Measurements from ENCODE around the gene CCL14.
"Not testable (repeated sequence)": the region's sequence is repeated elsewhere in the genome, so short reads cannot be mapped to it uniquely, and the experiment has no call there.

CCL14 gene

DNA sequence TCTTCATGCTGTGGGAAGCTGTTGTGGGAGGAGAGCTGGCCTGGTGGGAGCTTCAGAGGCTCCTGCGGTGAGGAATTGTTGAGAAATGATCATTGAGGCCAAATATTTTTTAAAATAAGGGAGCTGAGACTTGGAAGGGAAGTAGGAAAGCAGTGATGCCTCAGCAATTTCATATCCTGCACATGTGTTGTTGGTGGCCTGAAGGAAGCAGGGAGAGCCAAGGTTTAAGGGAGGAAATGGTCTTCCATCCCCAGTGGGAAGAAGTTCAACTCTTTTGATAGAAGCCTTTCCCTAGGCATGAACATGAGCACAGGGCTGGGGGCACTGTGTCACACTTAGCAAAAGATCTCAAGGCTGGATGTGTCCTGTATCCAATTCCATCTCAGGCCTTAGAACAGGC, at the start of gene CCL14:
Gene CCL14 (minus strand): TSS at position 87 of the 400 bp plus-strand sequence. CDS start 80 bp downstream, at position 7.
- no peak for DNase-seq

- DNase-seq = no peak
These were observed 49.7 kb upstream of the CCL14 start for GRCh38 chr17:36036235-36036634.

DNA sequence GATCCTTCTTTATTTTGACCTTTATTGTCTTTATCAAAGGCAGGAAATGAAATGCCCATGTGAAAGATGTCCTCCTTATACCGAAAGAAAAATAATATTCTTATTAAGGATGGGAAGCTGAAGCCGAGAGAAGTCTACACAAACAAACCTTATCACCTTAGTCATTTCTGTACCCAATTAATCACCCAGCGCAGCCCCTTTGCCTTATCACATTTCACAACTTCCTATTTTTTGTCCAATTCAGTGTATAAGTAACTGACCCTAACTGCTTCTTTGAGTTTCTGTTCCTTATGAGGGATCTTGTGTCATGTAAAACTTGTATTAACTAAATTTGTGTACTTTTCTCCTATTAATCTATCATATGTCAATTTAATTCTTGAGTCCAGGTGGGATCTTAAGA, 47.6 kb upstream of the CCL14 start:
- no peak for DNase-seq

DNA sequence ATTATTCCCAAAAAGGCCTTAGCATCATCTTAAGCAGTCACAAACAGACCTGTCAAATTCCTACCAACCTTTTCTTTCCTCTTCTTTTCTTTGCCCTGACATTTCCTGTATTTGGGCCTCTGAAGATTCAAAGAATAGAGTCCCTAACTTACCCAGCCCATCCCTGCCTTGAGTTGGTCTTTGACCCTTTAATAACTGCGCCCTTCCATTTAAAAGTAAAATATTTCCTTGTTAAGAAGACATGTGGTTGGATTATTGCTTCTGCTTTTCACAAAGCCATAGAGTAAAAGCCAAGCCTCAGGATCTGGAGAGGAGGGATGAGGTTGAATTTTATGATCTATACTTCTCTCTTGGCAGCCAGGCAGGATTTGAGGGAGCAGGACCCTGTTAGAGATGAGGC, 44.4 kb upstream of the CCL14 start:
- no peak for DNase-seq

GRCh38 chr17:36027761-36028160, 41.2 kb upstream of the CCL14 start:
- no peak for DNase-seq

GRCh38 chr17:36024106-36024869, 37.8 kb upstream of the CCL14 start:
- no peak for DNase-seq

DNA sequence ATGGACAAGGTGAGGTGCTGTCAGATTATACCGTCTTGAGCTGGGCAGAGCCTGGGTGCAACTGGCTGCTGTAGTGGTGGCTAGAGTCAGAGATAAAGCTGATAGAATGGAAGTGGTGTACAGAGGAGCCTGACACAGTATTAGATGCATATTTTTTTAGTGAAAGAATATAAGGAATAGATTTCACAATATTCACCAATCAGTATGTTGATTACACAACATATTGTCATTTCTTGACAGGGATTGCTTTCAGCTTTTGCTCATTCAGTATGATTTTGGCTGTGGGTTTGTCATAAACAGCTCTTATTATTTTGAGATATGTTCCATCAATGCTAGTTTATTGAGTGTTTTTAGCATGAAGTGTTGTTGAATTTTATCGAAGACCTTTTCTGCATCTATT, 32.9 kb upstream of the CCL14 start:
- no peak for DNase-seq

DNA sequence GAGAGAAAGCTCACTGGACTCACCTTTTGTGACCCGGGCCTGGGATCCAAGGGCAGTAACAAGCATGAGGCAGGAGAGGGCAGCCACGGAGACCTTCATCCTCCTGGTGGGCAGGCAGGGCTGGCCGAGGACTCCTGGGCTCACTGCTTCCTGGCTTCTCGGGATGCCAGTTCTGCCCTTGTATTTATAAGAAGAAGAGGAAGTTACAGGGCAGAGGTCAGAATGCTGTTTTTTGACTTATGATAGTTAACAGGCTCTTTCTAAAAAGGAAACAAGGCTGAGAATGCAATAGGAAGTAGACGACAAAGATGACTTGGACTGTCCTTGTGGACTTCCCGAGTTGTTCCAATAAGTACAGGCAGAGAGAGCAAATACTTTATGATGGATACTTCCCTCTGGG, 31.3 kb upstream of the CCL14 start, which contains the start of gene CCL23:
Gene CCL23 (minus strand): TSS at position 174 of the 400 bp plus-strand sequence. CDS start 75 bp downstream, at position 99.
- no peak for DNase-seq

DNA sequence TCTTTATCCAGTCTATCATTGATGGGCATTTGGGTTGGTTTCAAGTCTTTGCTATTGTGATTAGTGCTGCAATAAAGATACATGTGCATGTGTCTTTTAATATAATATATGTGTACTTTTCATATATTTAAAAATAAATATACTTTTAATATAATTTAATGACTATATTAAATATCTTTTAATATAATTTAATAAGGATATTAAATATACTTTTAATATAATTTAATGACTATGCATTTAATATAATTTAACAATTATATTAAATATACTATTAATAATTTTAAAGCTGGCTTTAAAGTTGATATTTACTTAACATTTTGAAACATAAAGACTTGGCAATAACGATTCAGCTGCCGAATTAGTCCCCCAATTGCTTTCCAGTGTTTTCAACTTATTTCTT, 30.0 kb upstream of the CCL14 start:
- no peak for DNase-seq

DNA sequence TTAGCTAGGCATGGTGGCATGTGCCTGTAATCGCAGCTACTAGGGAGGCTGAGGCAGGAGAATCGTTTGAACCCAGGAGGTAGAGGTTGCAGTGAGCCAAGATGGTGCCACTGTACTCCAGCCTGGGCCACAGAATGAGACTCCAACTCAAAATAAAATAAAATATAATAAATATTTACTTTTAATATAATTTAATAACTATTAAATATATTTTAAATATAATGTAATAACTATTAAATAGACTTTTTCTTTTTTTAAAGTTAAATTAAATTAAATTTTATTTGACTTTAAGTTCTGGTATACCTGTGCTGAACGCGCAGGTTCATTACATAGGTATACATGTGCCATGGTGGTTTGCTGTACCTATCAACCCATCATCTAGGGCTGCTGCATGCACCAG, 29.4 kb upstream of the CCL14 start:
- not testable (repeated sequence) for DNase-seq

- DNase-seq = no peak
These were observed 28.4 kb upstream of the CCL14 start for GRCh38 chr17:36014946-36015345.

DNA sequence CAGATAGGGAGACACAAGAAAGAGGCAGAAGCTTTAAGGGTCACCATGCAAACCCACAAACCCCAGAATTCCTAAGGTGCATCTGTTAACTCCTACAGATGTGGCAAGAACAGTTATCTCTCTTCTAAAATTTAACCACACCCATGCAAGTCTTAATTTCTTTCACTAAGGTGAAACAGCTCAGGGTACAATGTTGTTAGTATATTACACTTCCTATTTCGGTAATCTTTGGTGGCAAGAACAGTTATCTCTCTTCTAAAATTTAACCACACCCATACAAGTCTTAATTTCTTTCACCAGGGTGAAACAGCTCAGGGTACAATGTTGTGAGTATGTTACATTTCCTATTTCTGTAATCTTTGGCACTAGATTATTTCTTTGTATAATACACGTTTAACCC, 24.7 kb upstream of the CCL14 start:
- no peak for DNase-seq

DNA sequence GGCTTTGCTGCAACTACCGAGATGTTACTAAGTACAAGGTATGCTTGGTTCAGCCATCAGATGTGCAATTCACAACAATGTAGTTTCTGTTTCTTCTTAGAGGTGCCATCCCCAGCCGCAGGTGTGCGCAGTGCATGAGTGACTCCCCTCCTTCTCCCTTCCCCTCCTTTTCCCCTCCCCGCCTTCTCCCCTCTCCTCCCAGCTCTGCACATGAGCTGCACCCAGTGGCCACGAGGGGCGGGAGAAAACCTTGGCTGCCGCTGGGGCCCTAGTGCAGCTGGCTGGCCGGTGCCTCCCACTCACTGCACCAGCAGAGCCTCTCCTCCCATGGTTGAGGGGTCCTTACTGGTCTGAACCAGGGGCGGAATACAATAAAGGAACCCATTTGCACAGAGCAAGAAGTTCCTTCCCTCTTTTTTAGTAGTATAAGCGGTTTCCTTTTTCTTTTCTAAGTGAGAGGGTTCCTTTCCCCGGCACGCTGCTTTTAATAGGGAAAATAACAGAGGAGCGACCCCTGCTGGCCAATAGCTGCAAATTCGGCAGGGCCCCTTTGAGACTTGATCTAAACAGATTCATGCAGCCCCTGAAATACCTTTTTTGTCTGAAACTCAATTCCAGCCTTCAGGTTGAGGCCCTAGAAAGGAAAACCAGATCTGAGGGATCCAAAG, 22.6 kb upstream of the CCL14 start:
- no peak for DNase-seq

DNA sequence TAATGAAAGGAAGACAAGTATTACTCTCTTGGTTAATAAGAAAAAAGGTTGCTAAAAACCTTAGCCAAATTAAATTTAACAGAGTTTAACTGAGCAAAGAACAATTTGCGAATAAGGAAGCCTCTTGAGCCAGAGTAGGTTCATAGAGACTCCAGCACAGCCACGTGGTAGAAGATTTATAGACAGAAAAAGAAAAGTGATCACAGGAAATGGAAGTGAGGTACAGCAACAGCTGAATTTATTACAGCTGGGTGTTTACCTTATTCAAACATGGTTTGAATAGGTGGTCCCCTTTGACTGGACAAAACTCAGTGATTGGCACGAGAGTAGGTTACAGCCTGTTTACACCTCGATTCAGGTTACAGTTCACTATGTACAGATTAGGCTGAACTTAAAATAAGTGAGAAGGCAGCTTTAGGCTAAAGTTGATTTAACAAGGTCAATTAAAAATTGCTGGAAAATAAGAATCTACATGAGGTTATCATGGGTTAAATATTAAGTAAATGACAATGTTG, 18.1 kb upstream of the CCL14 start:
- DNase-seq = no peak

GRCh38 chr17:36002631-36003030, 16.1 kb upstream of the CCL14 start:
- no peak for DNase-seq

DNA sequence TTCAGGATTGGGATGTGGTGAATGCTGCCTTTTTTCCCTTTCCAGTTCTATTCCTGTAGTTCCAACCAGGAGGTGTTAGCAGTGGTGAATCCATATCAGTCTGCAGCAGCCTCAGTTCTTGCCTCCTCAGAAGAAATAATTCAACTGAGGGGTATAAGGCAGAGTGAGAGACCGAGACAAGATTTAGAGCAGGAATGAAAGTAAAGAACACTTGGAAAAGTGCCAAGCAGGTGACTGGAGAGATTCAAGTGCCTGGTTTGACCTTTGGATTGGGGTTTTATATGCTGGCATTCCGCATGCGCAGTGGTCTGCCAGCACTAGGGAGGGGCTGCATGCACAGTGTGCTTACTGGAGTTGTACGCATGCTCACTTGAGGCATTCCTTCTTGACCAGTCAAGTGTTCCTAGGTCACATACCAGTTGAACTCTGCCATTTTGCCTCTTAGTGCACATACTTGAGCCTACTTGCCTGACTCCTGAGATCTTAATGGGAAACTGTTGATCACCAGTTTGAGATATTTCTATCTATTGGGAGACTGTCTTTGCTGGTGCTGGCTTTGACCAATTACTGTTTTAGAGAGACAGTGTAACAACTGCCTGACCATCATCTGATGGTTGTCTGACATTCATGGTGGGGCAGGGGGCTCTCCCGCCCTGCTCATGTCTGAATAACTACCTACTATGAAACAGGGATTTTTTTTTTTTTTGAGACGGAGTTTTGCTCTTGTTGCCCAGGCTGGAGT, 15.5 kb upstream of the CCL14 start:
- DNase-seq = no peak

- no peak for DNase-seq
These were observed 14.7 kb upstream of the CCL14 start, which contains the start of gene CCL15 for GRCh38 chr17:36001110-36001771. Gene CCL15 (minus strand): TSS chr17:36001553. CDS start chr17:36001492, 61 bp downstream.

- DNase-seq = no peak
These were observed 14.2 kb upstream of the CCL14 start for GRCh38 chr17:36000732-36001109.

- no peak for DNase-seq
These were observed 12.2 kb upstream of the CCL14 start for GRCh38 chr17:35998756-35999155.

GRCh38 chr17:35998018-35998545, 11.6 kb upstream of the CCL14 start:
- no peak for DNase-seq

DNA sequence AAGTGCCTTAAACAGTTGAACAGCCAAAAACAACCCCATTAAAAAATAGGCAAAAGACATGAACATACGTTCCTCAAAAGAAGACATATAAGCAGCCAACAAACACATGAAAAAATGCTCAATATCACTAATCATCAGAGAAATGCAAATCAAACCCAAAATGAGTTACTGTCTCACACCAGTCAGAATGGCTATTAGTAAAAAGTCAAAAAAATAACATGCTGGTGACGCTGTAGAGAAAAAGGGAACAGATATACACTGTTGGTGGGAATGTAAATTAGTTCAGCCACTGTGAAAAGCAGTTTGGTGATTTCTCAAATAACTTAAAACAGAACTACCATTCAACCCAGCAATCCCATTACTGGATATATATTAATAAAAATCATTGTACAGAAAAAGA, 8.8 kb upstream of the CCL14 start:
- DNase-seq = not testable (repeated sequence)

- no peak for DNase-seq
These were observed 4.5 kb upstream of the CCL14 start for GRCh38 chr17:35991075-35991474.

GRCh38 chr17:35988164-35988563, 1.6 kb upstream of the CCL14 start:
- no peak for DNase-seq

Data from NCI-H510A (cell line).